AML-193 (cell line): ENCODE results near the gene SHISA6.

Source experiments
- DNase-seq, 2 experiments: peaks; one replicate each; lab custom pipeline; 2025; lab: John Stamatoyannopoulos, UW

The SHISA6 gene

GRCh38 chr17:11459861-11460331 is 218.9 kb downstream of the SHISA6 start:
- DNase-seq, result no peak

- DNase-seq, result no peak
Measured at GRCh38 chr17:11461993-11462548, 221.1 kb downstream of the SHISA6 start.

GRCh38 chr17:11467639-11468038 is 226.6 kb downstream of the SHISA6 start:
- DNase-seq, result no peak

- no peak for DNase-seq
Measured at GRCh38 chr17:11485336-11486100, 244.5 kb downstream of the SHISA6 start.

- no peak for DNase-seq
Measured at GRCh38 chr17:11486101-11486867, 245.3 kb downstream of the SHISA6 start.

- DNase-seq, result no peak
Measured at GRCh38 chr17:11486868-11487310, 245.9 kb downstream of the SHISA6 start.

GRCh38 chr17:11487469-11487868 is 246.5 kb downstream of the SHISA6 start:
- DNase-seq, result no peak

GRCh38 chr17:11488407-11488806 is 247.4 kb downstream of the SHISA6 start:
- no peak for DNase-seq

- DNase-seq, result no peak
Measured at GRCh38 chr17:11490171-11490755, 249.2 kb downstream of the SHISA6 start.

- DNase-seq, result no peak
Measured at GRCh38 chr17:11492511-11492910, 251.5 kb downstream of the SHISA6 start.

GRCh38 chr17:11493936-11494335 is 252.9 kb downstream of the SHISA6 start:
- no peak for DNase-seq

- DNase-seq, result no peak
Measured at GRCh38 chr17:11495613-11496012, 254.6 kb downstream of the SHISA6 start.

- no peak for DNase-seq
Measured at GRCh38 chr17:11499881-11500280, 258.9 kb downstream of the SHISA6 start.

- no peak for DNase-seq
Measured at GRCh38 chr17:11503308-11504035, 262.5 kb downstream of the SHISA6 start.

GRCh38 chr17:11506635-11507034 is 265.6 kb downstream of the SHISA6 start:
- DNase-seq, result no peak

- no peak for DNase-seq
Measured at GRCh38 chr17:11511696-11512095, 270.7 kb downstream of the SHISA6 start.

- no peak for DNase-seq
Measured at GRCh38 chr17:11514565-11514964, 273.6 kb downstream of the SHISA6 start.

GRCh38 chr17:11514981-11515680 is 274.1 kb downstream of the SHISA6 start:
- DNase-seq, result no peak

GRCh38 chr17:11515901-11516300 is 274.9 kb downstream of the SHISA6 start:
- DNase-seq, result no peak

GRCh38 chr17:11535231-11535630 is 294.2 kb downstream of the SHISA6 start:
- no peak for DNase-seq

GRCh38 chr17:11538366-11538765 is 297.4 kb downstream of the SHISA6 start:
- DNase-seq, result no peak
